K562 (cell line): ENCODE measurements around the gene NVL. TPM values are rescaled to one million over a fixed set of nuclear protein-coding genes. Genes with fewer than 3 reads are reported as not detected.

Source experiments
- ATAC-seq: fragments of 200-7000 bp; cut with Tn5 transposase; 3 replicates; pipeline ENCODE4 v1.9.1; 2020; ENCODE audit warnings: moderate library complexity
- BruUV-seq: library from RNA; stranded (reverse); fragments of 400-500 nt; replicated peaks from 2 replicates; lab custom pipeline; 2021; lab: Mats Ljungman, UMichigan
- CTCF ChIA-PET: fragments of 300-600 bp; formaldehyde crosslinking; extraction: SDS; loops from one replicate; lab custom pipeline; 2021; ENCODE audit warnings: low intra/inter-chr PET ratio; lab: Yijun Ruan, JAX
- POLR2A ChIA-PET: fragments of 300-600, 350-650 bp; sonication (Branson Sonifier 250); formaldehyde crosslinking; extraction: SDS; loops from one replicate; lab custom pipeline; 2021; ENCODE audit warnings: antibody characterized with exemption, inconsistent platforms; lab: Yijun Ruan, JAX
- DNase-seq, 4 experiments: peaks; one replicate each; pipeline versions ENCODE4 v3.0.0 to v3.0.0-alpha.2; 2011 to 2018; ENCODE audit warnings: low spot score in 3 of 4, mixed read lengths in 3 of 4; ENCODE audit errors: extremely low read depth in 1 of 4
- FAIRE-seq: peaks from 2 replicates; lab custom pipeline; 2011; peaks lifted over from hg19 to GRCh38; lab: Jason Lieb, UNC
- H2AFZ ChIP-seq: 2 replicates; pipeline ENCODE4 v1.6.0; 2011; ENCODE audit warnings: low read depth, low read length, control low read depth, inconsistent platforms
- H3K27ac ChIP-seq: fragments of 200-600 bp; 3 replicates; pipeline ENCODE4 v1.8.0; 2011; ENCODE audit warnings: low read depth, mild to moderate bottlenecking, control low read depth, inconsistent platforms, low read length, moderate library complexity, mixed read lengths; ENCODE audit errors: extremely low read depth
- H3K27me3 ChIP-seq, 2 experiments: fragments of 300-600 bp in 1 of 2; 2 replicates in 1 of 2; 3 replicates in 1 of 2; pipeline versions ENCODE4 v1.6.0 to v1.8.0; 2011; ENCODE audit warnings: inconsistent platforms in 2 of 2, low read length in 2 of 2, mild to moderate bottlenecking in 1 of 2, mixed read lengths in 1 of 2, moderate library complexity in 1 of 2; ENCODE audit not compliant: control insufficient read depth in 2 of 2, insufficient read depth in 2 of 2
- H3K36me3 ChIP-seq: fragments of 300-600 bp; 3 replicates; pipeline ENCODE4 v1.8.0; 2011; ENCODE audit warnings: mild to moderate bottlenecking, low read length, inconsistent platforms; ENCODE audit not compliant: control insufficient read depth, insufficient read depth
- H3K4me1 ChIP-seq, 2 experiments: fragments of 200-600 bp in 1 of 2; replicated peaks in 1 of 2; 2 replicates in 1 of 2; 3 replicates in 1 of 2; pipeline versions ENCODE4 v1.5.1 to v1.8.0; 2011; ENCODE audit warnings: inconsistent platforms in 2 of 2, low read length in 2 of 2, mild to moderate bottlenecking in 1 of 2, mixed read lengths in 1 of 2, moderate library complexity in 1 of 2; ENCODE audit not compliant: control insufficient read depth in 2 of 2, insufficient read depth in 2 of 2
- H3K4me2 ChIP-seq: 2 replicates; pipeline ENCODE4 v1.6.1; 2011; ENCODE audit warnings: low read length, control low read depth, inconsistent platforms, mixed read lengths; ENCODE audit not compliant: insufficient read depth
- H3K4me3 ChIP-seq: fragments of 200-600 bp; sonication (generic), shearing (Covaris generic); 2 replicates; pipeline ENCODE4 v1.5.1; 2016; ENCODE audit warnings: control low read depth, inconsistent platforms
- H3K79me2 ChIP-seq: fragments of 200-600 bp; 3 replicates; pipeline ENCODE4 v1.8.0; 2011; ENCODE audit warnings: low read length, inconsistent platforms; ENCODE audit not compliant: control insufficient read depth, insufficient read depth
- H3K9ac ChIP-seq, 2 experiments: 2 replicates each; pipeline versions ENCODE4 v1.6.0 to v1.6.1; 2011; ENCODE audit warnings: low read depth in 2 of 2, low read length in 2 of 2, control low read depth in 1 of 2, inconsistent platforms in 1 of 2, mild to moderate bottlenecking in 1 of 2, mixed read lengths in 1 of 2; ENCODE audit not compliant: insufficient read depth in 1 of 2
- H3K9me1 ChIP-seq: one replicate; pipeline ENCODE4 v1.6.0; 2011; ENCODE audit warnings: inconsistent platforms, mild to moderate bottlenecking, low read length, moderate library complexity; ENCODE audit not compliant: control insufficient read depth, insufficient read depth
- H3K9me3 ChIP-seq: replicated peaks from 2 replicates; pipeline ENCODE4 v1.5.1; 2011; ENCODE audit warnings: low read depth, low read length, inconsistent platforms; ENCODE audit not compliant: control insufficient read depth, insufficient read depth
- H4K20me1 ChIP-seq: replicated peaks from 2 replicates; pipeline ENCODE4 v1.6.1; 2011; ENCODE audit warnings: low read length, inconsistent platforms, mixed read lengths; ENCODE audit not compliant: control insufficient read depth, insufficient read depth
- ATF7 ChIP-seq: fragments of 450-650 bp; IDR thresholded peaks from 2 replicates; pipeline ENCODE4 v1.7.1; 2014; ENCODE audit warnings: mild to moderate bottlenecking, moderate library complexity
- CTBP1 ChIP-seq: fragments of 450-650 bp; IDR thresholded peaks from 2 replicates; pipeline ENCODE4 v1.6.1; 2016; ENCODE audit warnings: borderline replicate concordance
- FOSL1 ChIP-seq: fragments of 200-800 bp; sonication (Bioruptor generic); conservative IDR thresholded peaks from 2 replicates; pipeline ENCODE4 v1.6.1; 2016; ENCODE audit warnings: missing genetic modification characterization, missing compliant biosample characterization
- HOXB6 ChIP-seq: fragments of 250-450 bp; sonication (Bioruptor Pico); IDR thresholded peaks from 2 replicates; pipeline ENCODE4 v1.5.1; 2022; ENCODE audit warnings: mild to moderate bottlenecking, borderline replicate concordance
- KDM5B ChIP-seq: fragments of 200-600 bp; sonication (generic); IDR thresholded peaks from 2 replicates; pipeline ENCODE4 v1.6.1; 2012; ENCODE audit warnings: low read depth, mild to moderate bottlenecking, moderate library complexity, low read length, control low read depth, inconsistent platforms; ENCODE audit not compliant: insufficient replicate concordance
- SOX6 ChIP-seq: fragments of 450-650 bp; IDR thresholded peaks from 2 replicates; pipeline ENCODE4 v1.6.1; 2014; ENCODE audit warnings: mild to moderate bottlenecking
- WGBS: fragments of 100-300 bp; shearing (Covaris generic); methylation state at CpG from one replicate; pipeline ENCODE4 v1.1.6; 2016; ENCODE audit warnings: low coverage, mixed read lengths; ENCODE audit not compliant: insufficient coverage; ENCODE audit errors: missing lambda C conversion rate; 5-methylcytosine and 5-hydroxymethylcytosine counted together
- in situ Hi-C: fragments of 300-500 bp; cut with MboI; formaldehyde crosslinking; loops from 4 replicates; pipeline ENCODE4 v1.15.0; 2018; ENCODE audit warnings: inconsistent platforms, mixed read lengths
- intact Hi-C: fragments of 100-400 bp; cut with micrococcal nuclease; formaldehyde crosslinking; loops from 2 replicates; pipeline ENCODE4 v1.14.2; 2022
- polyA plus RNA-seq, 8 experiments: library from polyadenylated mRNA; depleted of rRNA in 4 of 8; stranded (reverse) in 5 of 8; unstranded in 3 of 8; fragments of >200 nt; fragmentation: Nextera tagmentation in 2 of 8; fragmentation: Illumina TruSeq in 1 of 8; extraction: Ambion mirVana in 2 of 8; extraction: Trizol in 1 of 8; gene quantifications; 2 replicates each; pipeline versions ENCODE4 v1.2.1 to v1.2.3, GENCODE V29; 2011 to 2014; ENCODE audit warnings: inconsistent platforms in 1 of 8, missing spikeins in 1 of 8
- total RNA-seq, 7 experiments: library from RNA; depleted of rRNA in 6 of 7; stranded (reverse); fragments of >200 nt in 6 of 7; fragmentation: Illumina TruSeq in 2 of 7; extraction: Trizol in 2 of 7; gene quantifications; 2 replicates each; pipeline versions ENCODE4 v1.2.1 to v1.2.3, GENCODE V29; 2011 to 2021; ENCODE audit warnings: low replicate concordance in 1 of 7
- TF ChIP-seq, protein P1 (sequence below): fragments of 450-650 bp; IDR thresholded peaks from 2 replicates; pipeline ENCODE4 v1.6.1; 2018; ENCODE audit not compliant: partially characterized antibody
- TF ChIP-seq, protein P2 (sequence below): fragments of 450-650 bp; formaldehyde crosslinking; IDR thresholded peaks from 2 replicates; pipeline ENCODE4 v1.4.0; 2020; ENCODE audit warnings: mild to moderate bottlenecking
- TF ChIP-seq, protein P3 (sequence below): sonication (generic); formaldehyde crosslinking; IDR thresholded peaks from 2 replicates; pipeline ENCODE4 v1.8.0; 2023; ENCODE audit warnings: missing genetic modification reagents, mild to moderate bottlenecking, borderline replicate concordance

Gene NVL
- total and polyA plus RNA-seq, 9 of the 15 experiments (the other 6 are each of a cell fraction or from before 2014, with no cell fraction given): 32.5 to 86.6 (median 62.9) TPM

GRCh38 chr1:224217655-224218623 is 112.0 kb downstream of the NVL start:
- 47% methylated on average over 7 of the region's 11 CpGs for WGBS
- ATAC-seq: no peak
- no peak overlapping the region for H3K4me3 ChIP-seq
- H4K20me1 ChIP-seq: no peaks in the 10 kb centered on the region; the same call in 1 of the 2 replicates
- H3K4me1 ChIP-seq: peaks cover 10% of the 10 kb centered on the region in 2 experiments; a peak in 4 of 5 replicates
- no peak for FAIRE-seq
- H3K27ac ChIP-seq: peak overlapping the region; percentile 27; the same call in 1 of the 3 replicates
- ChIA-PET POLR2A (interaction anchor here (0.5 to 0.6 kb wide), 2 partner anchors 11 to 92 kb away, joined by 3 read pairs; no protein-coding TSS in a partner anchor), CTCF (no interaction called here)
- no peaks in the 10 kb centered on the region for H3K36me3 ChIP-seq
- H3K4me2 ChIP-seq: no peak overlapping the region
- BruUV-seq: no TSS peak
- no peak overlapping the region for H3K9ac ChIP-seq
- in situ Hi-C loops (no loop called here), intact Hi-C loops (no loop called here)
- no peak for DNase-seq
- no peaks in the 10 kb centered on the region for H3K9me3 ChIP-seq
- peak overlapping the region; percentile 77 for H2AFZ ChIP-seq
- H3K9me1 ChIP-seq: no peaks in the 10 kb centered on the region
- no peaks in the 10 kb centered on the region; a peak in 1 of 5 replicates for H3K27me3 ChIP-seq
- H3K79me2 ChIP-seq: no peaks in the 10 kb centered on the region
- TF ChIP-seq KDM5B: no peak
- no peak for TF ChIP-seq HOXB6 (CRISPR knock-in tag)
- TF ChIP-seq, protein P1, sequence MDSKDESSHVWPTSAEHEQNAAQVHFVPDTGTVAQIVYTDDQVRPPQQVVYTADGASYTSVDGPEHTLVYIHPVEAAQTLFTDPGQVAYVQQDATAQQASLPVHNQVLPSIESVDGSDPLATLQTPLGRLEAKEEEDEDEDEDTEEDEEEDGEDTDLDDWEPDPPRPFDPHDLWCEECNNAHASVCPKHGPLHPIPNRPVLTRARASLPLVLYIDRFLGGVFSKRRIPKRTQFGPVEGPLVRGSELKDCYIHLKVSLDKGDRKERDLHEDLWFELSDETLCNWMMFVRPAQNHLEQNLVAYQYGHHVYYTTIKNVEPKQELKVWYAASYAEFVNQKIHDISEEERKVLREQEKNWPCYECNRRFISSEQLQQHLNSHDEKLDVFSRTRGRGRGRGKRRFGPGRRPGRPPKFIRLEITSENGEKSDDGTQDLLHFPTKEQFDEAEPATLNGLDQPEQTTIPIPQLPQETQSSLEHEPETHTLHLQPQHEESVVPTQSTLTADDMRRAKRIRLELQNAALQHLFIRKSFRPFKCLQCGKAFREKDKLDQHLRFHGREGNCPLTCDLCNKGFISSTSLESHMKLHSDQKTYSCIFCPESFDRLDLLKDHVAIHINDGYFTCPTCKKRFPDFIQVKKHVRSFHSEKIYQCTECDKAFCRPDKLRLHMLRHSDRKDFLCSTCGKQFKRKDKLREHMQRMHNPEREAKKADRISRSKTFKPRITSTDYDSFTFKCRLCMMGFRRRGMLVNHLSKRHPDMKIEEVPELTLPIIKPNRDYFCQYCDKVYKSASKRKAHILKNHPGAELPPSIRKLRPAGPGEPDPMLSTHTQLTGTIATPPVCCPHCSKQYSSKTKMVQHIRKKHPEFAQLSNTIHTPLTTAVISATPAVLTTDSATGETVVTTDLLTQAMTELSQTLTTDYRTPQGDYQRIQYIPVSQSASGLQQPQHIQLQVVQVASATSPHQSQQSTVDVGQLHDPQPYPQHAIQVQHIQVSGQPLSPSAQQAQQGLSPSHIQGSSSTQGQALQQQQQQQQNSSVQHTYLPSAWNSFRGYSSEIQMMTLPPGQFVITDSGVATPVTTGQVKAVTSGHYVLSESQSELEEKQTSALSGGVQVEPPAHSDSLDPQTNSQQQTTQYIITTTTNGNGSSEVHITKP: peak; percentile 28
- no peak for TF ChIP-seq FOSL1 (tag)
- TF ChIP-seq CTBP1: 0 out of 2 replicates have a peak, but pooled peaks have one; percentile 11
- peak; percentile 52; the same call in 1 of the 2 replicates for TF ChIP-seq SOX6
- TF ChIP-seq, protein P2, sequence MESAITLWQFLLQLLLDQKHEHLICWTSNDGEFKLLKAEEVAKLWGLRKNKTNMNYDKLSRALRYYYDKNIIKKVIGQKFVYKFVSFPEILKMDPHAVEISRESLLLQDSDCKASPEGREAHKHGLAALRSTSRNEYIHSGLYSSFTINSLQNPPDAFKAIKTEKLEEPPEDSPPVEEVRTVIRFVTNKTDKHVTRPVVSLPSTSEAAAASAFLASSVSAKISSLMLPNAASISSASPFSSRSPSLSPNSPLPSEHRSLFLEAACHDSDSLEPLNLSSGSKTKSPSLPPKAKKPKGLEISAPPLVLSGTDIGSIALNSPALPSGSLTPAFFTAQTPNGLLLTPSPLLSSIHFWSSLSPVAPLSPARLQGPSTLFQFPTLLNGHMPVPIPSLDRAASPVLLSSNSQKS (CRISPR knock-in tag): no peak
- TF ChIP-seq ATF7: 0 out of 2 replicates have a peak, but pooled peaks have one; percentile 23
- TF ChIP-seq, protein P3, sequence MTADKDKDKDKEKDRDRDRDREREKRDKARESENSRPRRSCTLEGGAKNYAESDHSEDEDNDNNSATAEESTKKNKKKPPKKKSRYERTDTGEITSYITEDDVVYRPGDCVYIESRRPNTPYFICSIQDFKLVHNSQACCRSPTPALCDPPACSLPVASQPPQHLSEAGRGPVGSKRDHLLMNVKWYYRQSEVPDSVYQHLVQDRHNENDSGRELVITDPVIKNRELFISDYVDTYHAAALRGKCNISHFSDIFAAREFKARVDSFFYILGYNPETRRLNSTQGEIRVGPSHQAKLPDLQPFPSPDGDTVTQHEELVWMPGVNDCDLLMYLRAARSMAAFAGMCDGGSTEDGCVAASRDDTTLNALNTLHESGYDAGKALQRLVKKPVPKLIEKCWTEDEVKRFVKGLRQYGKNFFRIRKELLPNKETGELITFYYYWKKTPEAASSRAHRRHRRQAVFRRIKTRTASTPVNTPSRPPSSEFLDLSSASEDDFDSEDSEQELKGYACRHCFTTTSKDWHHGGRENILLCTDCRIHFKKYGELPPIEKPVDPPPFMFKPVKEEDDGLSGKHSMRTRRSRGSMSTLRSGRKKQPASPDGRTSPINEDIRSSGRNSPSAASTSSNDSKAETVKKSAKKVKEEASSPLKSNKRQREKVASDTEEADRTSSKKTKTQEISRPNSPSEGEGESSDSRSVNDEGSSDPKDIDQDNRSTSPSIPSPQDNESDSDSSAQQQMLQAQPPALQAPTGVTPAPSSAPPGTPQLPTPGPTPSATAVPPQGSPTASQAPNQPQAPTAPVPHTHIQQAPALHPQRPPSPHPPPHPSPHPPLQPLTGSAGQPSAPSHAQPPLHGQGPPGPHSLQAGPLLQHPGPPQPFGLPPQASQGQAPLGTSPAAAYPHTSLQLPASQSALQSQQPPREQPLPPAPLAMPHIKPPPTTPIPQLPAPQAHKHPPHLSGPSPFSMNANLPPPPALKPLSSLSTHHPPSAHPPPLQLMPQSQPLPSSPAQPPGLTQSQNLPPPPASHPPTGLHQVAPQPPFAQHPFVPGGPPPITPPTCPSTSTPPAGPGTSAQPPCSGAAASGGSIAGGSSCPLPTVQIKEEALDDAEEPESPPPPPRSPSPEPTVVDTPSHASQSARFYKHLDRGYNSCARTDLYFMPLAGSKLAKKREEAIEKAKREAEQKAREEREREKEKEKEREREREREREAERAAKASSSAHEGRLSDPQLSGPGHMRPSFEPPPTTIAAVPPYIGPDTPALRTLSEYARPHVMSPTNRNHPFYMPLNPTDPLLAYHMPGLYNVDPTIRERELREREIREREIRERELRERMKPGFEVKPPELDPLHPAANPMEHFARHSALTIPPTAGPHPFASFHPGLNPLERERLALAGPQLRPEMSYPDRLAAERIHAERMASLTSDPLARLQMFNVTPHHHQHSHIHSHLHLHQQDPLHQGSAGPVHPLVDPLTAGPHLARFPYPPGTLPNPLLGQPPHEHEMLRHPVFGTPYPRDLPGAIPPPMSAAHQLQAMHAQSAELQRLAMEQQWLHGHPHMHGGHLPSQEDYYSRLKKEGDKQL (CRISPR knock-in tag): no peak
